Suppressor macrophage treated with lipopolysaccharide for 4 hours (primary cell): ENCODE results near the gene BAD.
A peak's percentile ranks its signal among the peaks of the same experiment; 100 is the strongest.

Experiments
- DNase-seq: peaks from one replicate; pipeline ENCODE4 v3.0.0-alpha.2; 2020

BAD gene

DNA sequence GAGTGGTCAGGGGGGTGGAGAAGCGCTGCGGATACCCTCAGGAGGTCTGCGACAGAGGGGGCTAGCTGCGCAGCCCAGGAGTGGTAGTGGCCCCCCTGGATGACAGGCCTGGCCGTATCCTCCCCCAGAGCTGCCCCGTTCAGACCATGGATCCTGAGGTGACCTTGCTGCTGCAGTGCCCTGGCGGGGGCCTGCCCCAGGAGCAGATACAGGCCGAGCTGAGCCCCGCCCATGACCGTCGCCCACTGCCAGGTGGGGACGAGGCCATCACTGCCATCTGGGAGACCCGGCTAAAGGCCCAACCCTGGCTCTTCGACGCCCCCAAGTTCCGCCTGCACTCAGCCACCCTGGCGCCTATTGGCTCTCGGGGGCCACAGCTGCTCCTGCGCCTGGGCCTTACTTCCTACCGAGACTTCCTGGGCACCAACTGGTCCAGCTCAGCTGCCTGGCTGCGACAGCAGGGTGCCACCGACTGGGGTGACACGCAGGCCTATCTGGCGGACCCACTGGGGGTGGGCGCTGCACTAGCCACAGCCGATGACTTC is 57.9 kb downstream of the BAD start:
- peak; percentile 71 for DNase-seq

GRCh38 chr11:64225608-64226506 is 58.6 kb downstream of the BAD start, which contains the start of the genes NUDT22 and TRPT1:
NUDT22 (plus strand) TSS chr11:64226274; CDS start chr11:64226653, 379 bp downstream.
TRPT1 (minus strand) TSS chr11:64226186; CDS start chr11:64225860, 326 bp downstream.
- DNase-seq: peak; percentile 93

DNA sequence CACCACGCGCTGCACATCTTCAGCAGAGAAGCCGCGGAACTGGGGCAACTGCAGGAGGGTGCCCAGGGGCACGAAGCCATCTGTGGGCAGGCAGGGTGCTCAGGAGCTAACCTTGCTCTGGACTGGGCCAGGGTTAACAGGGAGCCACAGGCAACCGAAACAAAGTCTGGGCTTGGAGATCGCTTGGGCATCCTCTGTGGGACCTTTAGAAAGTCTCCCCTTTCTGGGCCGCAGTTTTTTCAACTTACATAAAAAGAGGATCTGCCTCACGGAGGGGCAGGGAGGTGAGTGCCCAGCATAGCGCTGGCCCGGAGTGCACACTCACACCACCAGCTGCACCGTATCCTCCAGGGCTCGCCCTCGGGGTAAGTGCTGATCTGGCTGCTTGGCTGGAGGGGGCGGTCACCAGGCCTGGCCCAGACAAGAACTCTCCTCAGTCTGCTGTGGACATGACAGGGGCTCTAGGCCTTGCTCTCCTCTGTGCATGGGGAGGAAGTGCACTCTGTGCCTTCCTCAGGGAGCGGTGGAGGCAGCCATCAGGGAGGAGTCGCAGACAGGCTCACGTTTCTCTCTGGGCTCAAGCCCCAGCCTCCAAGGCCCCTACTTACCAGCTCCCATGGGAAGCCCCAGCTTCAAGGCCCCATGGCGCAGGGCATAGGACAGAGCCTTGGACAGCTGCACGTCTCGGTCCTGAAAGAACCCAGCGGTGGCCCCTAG is 59.4 kb downstream of the BAD start:
- no peak for DNase-seq

GRCh38 chr11:64224151-64224890 is 60.1 kb downstream of the BAD start:
- no peak for DNase-seq

DNA sequence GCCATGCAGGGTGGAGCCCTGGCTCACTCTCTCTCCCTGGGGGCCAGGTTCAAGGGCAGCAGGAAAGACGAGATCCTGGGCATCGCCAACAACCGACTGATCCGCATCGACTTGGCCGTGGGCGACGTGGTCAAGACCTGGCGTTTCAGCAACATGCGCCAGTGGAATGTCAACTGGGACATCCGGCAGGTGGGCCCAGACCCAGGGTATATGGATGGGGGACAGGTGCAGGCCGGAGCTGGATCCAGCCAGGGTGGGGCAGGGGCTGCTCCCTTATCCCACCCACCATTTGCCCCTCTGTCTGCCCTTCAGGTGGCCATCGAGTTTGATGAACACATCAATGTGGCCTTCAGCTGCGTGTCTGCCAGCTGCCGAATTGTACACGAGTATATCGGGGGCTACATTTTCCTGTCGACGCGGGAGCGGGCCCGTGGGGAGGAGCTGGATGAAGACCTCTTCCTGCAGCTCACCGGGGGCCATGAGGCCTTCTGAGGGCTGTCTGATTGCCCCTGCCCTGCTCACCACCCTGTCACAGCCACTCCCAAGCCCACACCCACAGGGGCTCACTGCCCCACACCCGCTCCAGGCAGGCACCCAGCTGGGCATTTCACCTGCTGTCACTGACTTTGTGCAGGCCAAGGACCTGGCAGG is 61.3 kb downstream of the BAD start:
- DNase-seq: no peak

DNA sequence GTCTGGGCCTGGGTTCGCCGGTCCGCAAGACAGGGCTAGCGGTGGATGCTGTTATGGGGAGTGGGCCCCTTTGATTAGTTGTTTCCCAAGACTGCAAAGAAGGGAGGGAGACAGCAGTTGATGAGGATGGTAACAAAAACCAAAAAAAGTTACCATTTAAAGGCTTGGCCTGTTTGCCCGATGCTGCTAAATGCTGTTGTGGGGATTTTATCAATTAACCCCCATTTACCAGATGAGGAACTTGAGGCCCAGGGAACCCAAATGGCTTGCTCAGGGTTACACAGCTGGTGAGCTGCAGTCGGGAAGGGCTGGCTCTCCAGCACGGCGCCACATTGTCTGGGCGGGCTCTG is 61.8 kb downstream of the BAD start:
- no peak for DNase-seq

GRCh38 chr11:64220798-64221197 is 63.7 kb downstream of the BAD start:
- DNase-seq: no peak

DNA sequence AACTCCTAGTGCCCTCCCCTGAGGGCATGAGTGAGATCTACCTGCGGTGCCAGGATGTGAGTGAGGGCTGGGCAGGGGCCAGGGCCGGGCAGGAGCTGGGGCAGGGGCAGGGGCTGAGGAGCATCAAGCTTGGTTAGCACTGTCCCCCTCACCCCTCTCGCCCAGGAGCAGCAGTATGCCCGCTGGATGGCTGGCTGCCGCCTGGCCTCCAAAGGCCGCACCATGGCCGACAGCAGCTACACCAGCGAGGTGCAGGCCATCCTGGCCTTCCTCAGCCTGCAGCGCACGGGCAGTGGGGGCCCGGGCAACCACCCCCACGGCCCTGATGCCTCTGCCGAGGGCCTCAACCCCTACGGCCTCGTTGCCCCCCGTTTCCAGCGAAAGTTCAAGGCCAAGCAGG is 64.2 kb downstream of the BAD start:
- DNase-seq: no peak
